ENCODE measurements around the gene ATP6V1G1. TPM values are rescaled to one million over a fixed set of nuclear protein-coding genes. Genes with fewer than 3 reads are reported as not detected.
"Not testable (repeated sequence)": the region's sequence is repeated elsewhere in the genome, so short reads cannot be mapped to it uniquely, and the experiment has no call there.

ATP6V1G1 gene
- total RNA-seq, 2 experiments from 2014 or later, result 92.4 to 94.2 TPM

DNA sequence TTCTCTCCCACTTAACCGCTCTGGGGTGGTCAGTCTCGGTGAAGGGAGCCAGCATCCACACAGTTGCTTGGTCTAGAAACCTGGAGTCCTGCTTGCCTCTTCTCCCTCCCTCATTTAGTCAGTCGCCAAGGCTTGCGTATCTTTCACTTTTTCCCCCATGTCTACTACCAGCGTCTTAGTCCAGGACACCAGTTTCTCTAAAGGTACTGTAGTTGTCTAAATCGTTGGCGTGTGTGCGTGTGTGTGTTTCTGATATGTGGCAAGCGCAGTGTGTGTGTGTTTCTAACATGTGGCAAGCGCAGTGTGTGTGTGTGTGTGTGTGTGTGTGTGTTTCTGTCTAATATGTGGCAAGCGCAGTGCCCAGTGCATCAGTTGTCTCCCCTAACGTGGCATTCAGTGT lies 641 bp downstream of the ATP6V1G1 start:
- DNase-seq, result peak; percentile 34
- peak overlapping the region; percentile 94 for H3K4me3 Mint-ChIP-seq
- ChIA-PET CTCF (interaction anchor here (1.4 to 3.7 kb wide), 7 partner anchors 10 to 201 kb away, joined by 3 to 25 read pairs (median 8); partner anchors contain the start of gene AKNA), POLR2A (interaction anchor here (0.5 to 7.7 kb wide), 33 partner anchors 8 to 1298 kb away, joined by 3 to 109 read pairs (median 4); partner anchors contain the start of genes AKNA, TMEM268, TNFSF8 and WHRN)
- H3K36me3 Mint-ChIP-seq (ENCODE audit: low read depth), result peaks cover 40% of the 10 kb centered on the region
- H3K27me3 Mint-ChIP-seq, result no peaks in the 10 kb centered on the region
- peak overlapping the region; percentile 92 for H3K27ac Mint-ChIP-seq
- peaks cover 55% of the 10 kb centered on the region for H3K4me1 Mint-ChIP-seq
- H3K9me3 Mint-ChIP-seq, result no peaks in the 10 kb centered on the region

DNA sequence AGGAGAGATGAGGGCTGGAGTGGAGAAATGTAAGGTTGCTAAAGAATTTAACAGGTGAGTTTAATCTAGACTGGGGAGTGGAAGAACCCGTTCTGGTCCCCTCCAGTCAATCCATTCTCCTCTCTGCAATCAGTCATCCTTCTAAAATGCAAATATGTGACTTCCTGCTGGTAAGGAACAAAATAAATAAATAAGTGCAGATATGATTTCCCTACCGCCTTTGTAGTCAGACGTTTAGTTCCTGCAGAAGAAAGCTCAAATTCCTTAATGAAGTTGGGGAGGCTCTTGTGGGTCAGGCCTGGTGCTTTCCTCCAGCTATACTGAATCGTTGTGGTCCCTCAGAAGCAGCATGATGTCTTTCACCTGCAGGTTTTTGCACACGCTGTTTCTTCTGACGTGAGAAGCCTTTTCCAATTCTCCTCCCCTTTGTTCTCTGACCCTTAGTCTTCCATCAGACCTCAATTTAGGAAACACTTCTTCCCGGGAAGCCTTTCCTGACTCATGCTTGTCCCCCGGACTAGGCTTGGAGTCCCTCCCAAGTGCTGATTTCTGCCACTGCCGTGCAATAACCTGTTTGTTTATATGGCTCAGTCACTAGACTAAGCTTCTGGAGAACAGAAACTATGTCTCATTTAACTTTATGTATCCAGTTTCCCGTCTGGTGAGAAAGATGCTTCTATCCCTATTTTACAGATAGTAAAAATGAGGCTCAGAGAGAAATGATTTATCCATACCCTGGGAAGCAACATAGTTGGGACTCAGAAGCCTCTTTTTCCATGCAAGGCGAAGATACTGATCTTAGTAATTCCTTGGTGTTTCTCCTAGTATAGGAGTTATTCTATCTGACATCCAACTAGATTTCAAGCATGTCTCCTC lies 1.3 kb downstream of the ATP6V1G1 start:
- Mint-ChIP-seq H3K27me3 (no peaks in the 10 kb centered on the region), H3K4me3 (peak overlapping the region; percentile 94), H3K9me3 (no peaks in the 10 kb centered on the region), H3K36me3 (ENCODE audit: low read depth) (peaks cover 47% of the 10 kb centered on the region), H3K27ac (peak overlapping the region; percentile 92), H3K4me1 (peaks cover 59% of the 10 kb centered on the region)
- CTCF ChIA-PET, result interaction anchor here (1.4 to 3.7 kb wide), 5 partner anchors 12 to 201 kb away, joined by 3 to 25 read pairs (median 8); partner anchors contain the start of gene AKNA
- POLR2A ChIA-PET, result interaction anchor here (1.0 to 7.7 kb wide), 16 partner anchors 20 to 321 kb away, joined by 3 to 109 read pairs (median 4); partner anchors contain the start of genes AKNA, TMEM268 and WHRN
- no peak for DNase-seq

DNA sequence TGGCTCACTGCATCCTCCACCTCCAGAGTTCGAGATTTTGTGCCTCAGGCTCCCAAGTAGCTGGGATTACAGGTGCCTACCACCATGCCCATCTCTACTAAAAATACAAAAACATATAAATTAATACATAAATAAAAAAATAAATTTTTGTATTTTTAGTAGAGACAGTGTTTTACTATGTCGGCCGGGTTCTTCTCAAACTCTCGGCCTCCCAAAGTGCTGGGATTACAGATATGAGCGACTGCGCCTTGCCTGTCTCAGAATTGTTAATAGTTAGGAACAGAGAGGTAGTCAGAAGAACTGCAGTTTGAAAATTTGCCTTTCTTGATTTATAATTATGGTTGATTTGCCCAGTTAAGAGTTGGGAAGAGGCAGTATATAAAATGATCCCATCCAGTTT lies 2.8 kb downstream of the ATP6V1G1 start:
- H3K36me3 Mint-ChIP-seq (ENCODE audit: low read depth), result peaks cover 58% of the 10 kb centered on the region
- ChIA-PET CTCF (interaction anchor here (3.7 kb wide), 1 partner anchor 63 kb away, joined by 25 read pairs; no protein-coding TSS in a partner anchor), POLR2A (interaction anchor here (0.9 to 7.7 kb wide), 3 partner anchors 10 to 62 kb away, joined by 3 to 109 read pairs (median 24); partner anchors contain the start of gene TMEM268)
- no peaks in the 10 kb centered on the region for H3K27me3 Mint-ChIP-seq
- no peak for DNase-seq
- no peaks in the 10 kb centered on the region for H3K9me3 Mint-ChIP-seq
- H3K4me1 Mint-ChIP-seq, result peaks cover 59% of the 10 kb centered on the region
- H3K4me3 Mint-ChIP-seq, result peak overlapping the region; percentile 23
- no peak overlapping the region for H3K27ac Mint-ChIP-seq

DNA sequence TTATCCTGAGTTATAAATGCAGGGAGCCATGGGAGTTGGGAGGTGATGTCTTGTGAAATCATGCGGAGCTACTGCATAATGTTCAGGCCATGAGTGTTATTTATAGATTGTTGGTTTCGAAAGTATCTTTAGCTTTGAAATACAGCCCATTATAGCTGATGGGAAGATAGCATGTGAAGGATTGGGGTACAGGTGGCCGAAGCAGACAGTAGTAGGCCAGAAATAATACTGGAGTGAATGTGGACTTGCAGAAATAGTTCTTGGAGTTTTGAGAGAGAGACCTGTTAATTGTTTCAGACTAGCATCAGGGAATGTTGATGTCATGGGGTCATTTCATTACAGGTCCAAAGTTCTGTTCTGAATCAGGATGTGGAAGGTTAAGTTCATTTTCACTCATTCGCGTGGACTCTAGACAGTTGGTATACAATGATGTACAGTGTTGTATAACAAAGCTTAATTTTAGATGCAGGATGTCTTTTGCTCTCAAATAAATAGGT lies 3.8 kb downstream of the ATP6V1G1 start:
- DNase-seq, result no peak
- Mint-ChIP-seq H3K4me3 (peak overlapping the region; percentile 64), H3K27ac (peak overlapping the region; percentile 92), H3K9me3 (no peaks in the 10 kb centered on the region), H3K4me1 (peaks cover 58% of the 10 kb centered on the region), H3K27me3 (no peaks in the 10 kb centered on the region), H3K36me3 (ENCODE audit: low read depth) (peaks cover 66% of the 10 kb centered on the region)
- POLR2A ChIA-PET, result interaction anchor here (0.7 to 7.7 kb wide), 11 partner anchors 12 to 338 kb away, joined by 3 to 109 read pairs (median 4); partner anchors contain the start of gene TMEM268
- CTCF ChIA-PET, result interaction anchor here (0.6 to 3.3 kb wide), 14 partner anchors 9 to 315 kb away, joined by 3 to 121 read pairs (median 8); partner anchors contain the start of gene TMEM268

DNA sequence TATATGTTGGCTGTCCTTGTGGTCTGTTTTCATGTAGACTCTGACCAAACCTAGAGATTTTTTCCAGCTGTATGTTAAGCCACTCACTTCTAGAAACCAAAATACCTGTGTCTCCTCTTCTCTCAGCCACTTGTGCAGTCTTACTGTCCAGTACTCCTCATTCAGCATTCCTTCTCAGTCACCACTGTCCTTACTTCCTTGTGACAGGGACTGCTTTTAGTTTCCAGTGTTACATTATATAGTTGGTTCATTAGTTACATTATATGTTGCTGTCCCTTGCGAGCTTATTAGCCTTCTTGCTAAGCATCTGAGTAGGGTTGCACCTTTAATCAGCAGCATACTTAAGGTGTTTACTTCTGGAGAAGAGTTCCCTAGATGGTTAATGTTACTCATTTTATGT lies 4.3 kb downstream of the ATP6V1G1 start:
- Mint-ChIP-seq H3K4me1 (peaks cover 61% of the 10 kb centered on the region), H3K27me3 (no peaks in the 10 kb centered on the region), H3K36me3 (ENCODE audit: low read depth) (peaks cover 70% of the 10 kb centered on the region), H3K4me3 (peak overlapping the region; percentile 64), H3K27ac (peak overlapping the region; percentile 92), H3K9me3 (no peaks in the 10 kb centered on the region)
- no peak for DNase-seq
- POLR2A ChIA-PET, result interaction anchor here (0.7 to 7.7 kb wide), 20 partner anchors 13 to 337 kb away, joined by 3 to 109 read pairs (median 4); partner anchors contain the start of gene TMEM268
- CTCF ChIA-PET, result interaction anchor here (0.6 to 3.3 kb wide), 29 partner anchors 9 to 315 kb away, joined by 3 to 121 read pairs (median 5); partner anchors contain the start of gene TMEM268

DNA sequence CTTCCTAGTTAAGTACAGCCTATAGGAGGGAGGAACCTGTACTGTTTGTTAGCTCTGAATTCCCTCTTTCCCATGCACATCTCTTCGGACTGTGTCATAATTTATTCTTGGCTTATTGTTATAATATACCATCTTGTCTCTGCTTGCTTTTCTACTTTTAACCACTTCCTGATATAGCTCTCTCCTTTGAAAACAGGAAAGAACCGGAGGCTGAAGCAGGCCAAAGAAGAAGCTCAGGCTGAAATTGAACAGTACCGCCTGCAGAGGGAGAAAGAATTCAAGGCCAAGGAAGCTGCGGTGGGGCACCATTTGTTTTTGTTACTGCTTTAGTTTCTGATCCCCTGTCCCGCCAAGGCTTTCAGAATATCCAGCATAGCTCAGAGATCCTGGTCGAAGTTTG lies 4.8 kb downstream of the ATP6V1G1 start:
- Mint-ChIP-seq H3K4me1 (peaks cover 57% of the 10 kb centered on the region), H3K4me3 (peak overlapping the region; percentile 64), H3K27ac (peak overlapping the region; percentile 92), H3K9me3 (no peaks in the 10 kb centered on the region), H3K27me3 (no peaks in the 10 kb centered on the region), H3K36me3 (ENCODE audit: low read depth) (peaks cover 73% of the 10 kb centered on the region)
- ChIA-PET CTCF (interaction anchor here (0.8 to 3.3 kb wide), 29 partner anchors 9 to 314 kb away, joined by 3 to 121 read pairs (median 5); partner anchors contain the start of gene TMEM268), POLR2A (interaction anchor here (0.7 to 7.7 kb wide), 20 partner anchors 10 to 337 kb away, joined by 3 to 109 read pairs (median 4); partner anchors contain the start of gene TMEM268)
- DNase-seq, result peak; percentile 75

DNA sequence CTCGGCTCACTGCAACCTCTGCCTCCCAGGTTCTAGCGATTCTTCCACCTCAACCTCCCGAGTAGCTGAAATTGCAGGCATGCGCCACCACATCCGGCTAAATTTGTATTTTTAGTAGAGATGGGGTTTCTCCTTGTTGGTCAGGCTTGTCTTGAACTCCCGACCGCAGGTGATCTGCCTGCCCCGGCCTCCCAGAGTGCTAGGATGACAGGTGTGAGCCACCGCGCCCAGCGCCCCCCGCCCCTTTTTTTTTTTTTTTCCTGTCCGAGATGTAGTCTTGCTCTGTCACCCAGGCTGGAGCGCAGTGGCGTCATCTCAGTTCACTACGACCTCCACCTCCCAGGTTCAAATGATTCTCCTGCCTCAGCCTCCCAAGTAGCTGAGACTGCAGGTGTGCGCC lies 6.6 kb downstream of the ATP6V1G1 start:
- H3K27ac Mint-ChIP-seq, result no peak overlapping the region
- CTCF ChIA-PET, result interaction anchor here (1.5 to 3.3 kb wide), 3 partner anchors 58 to 189 kb away, joined by 7 to 121 read pairs (median 31); no protein-coding TSS in a partner anchor
- no peaks in the 10 kb centered on the region for H3K27me3 Mint-ChIP-seq
- POLR2A ChIA-PET, result interaction anchor here (7.7 kb wide), 1 partner anchor 18 kb away, joined by 109 read pairs; the partner anchor contains the start of gene TMEM268
- DNase-seq, result no peak
- H3K9me3 Mint-ChIP-seq, result no peaks in the 10 kb centered on the region
- H3K4me1 Mint-ChIP-seq, result peaks cover 49% of the 10 kb centered on the region
- no peak overlapping the region for H3K4me3 Mint-ChIP-seq
- H3K36me3 Mint-ChIP-seq (ENCODE audit: low read depth), result peaks cover 75% of the 10 kb centered on the region

DNA sequence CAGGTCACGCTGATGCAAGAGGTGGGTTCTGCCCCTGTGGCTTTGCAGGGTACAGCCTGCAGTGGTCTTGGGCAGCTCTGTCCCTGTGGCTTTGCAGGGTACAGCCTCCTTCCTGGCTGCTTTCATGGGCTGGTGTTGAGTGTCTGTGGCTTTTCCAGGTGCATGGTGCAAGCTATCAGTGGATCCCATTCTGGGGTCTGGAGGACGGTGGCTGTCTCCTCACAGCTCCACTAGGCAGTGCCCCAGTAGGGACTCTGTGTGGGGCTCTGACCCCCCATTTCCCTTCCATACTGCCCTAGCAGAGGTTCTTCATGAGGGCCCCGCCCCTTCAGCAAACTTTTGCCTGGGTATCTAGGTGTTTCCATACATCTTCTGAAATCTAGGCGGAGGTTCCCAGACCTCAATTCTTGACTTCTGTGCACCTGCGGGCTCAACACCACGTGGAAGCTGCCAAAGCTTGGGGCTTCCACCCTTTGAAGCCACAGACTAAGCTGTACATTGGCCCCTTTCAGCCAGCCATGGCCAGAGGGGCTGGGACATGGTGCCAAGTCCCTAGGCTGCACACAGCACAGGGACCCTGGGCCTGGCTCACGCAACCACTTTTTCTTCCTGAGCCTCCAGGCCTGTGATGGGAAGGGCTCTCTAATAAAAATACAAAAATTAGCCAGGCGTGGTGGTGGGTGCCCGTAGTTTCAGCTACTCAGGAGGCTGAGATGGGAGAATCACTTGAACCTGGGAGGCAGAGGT lies 13.1 kb downstream of the ATP6V1G1 start:
- not testable (repeated sequence) for H3K27me3 Mint-ChIP-seq, H3K9me3 Mint-ChIP-seq, H3K27ac Mint-ChIP-seq, H3K4me3 Mint-ChIP-seq, H3K4me1 Mint-ChIP-seq, DNase-seq
- CTCF ChIA-PET, result interaction anchor here (0.6 to 1.5 kb wide), 4 partner anchors 8 to 204 kb away, joined by 3 to 5 read pairs (median 4); partner anchors contain the start of gene ATP6V1G1
- H3K36me3 Mint-ChIP-seq (ENCODE audit: low read depth), result peaks cover 69% of the 10 kb centered on the region
- POLR2A ChIA-PET, result interaction anchor here (1.3 to 2.2 kb wide), 3 partner anchors 10 to 13 kb away, joined by 3 to 7 read pairs (median 5); partner anchors contain the start of gene ATP6V1G1

DNA sequence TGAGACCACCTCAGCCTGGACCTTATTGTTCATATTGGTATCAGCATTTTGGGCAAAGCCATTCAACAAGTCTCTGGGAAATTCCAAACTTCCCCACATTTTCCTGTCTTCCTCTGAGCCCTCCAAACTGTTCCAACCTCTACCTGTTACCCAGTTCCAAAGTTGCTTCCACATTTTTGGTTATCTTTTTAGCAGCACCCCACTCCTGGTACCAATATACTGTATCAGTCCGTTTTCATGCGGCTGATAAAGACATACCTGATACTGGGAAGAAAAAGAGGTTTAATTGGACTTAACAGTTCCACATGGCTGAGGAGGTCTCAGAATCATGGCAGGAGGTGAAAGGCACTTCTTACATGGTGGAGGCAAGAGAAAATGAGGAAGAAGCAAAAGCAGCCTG lies 14.2 kb downstream of the ATP6V1G1 start:
- CTCF ChIA-PET, result interaction anchor here (1.4 to 2.3 kb wide), 3 partner anchors 9 to 52 kb away, joined by 3 to 12 read pairs (median 5); partner anchors contain the start of gene ATP6V1G1
- H3K36me3 Mint-ChIP-seq (ENCODE audit: low read depth), result peaks cover 61% of the 10 kb centered on the region

DNA sequence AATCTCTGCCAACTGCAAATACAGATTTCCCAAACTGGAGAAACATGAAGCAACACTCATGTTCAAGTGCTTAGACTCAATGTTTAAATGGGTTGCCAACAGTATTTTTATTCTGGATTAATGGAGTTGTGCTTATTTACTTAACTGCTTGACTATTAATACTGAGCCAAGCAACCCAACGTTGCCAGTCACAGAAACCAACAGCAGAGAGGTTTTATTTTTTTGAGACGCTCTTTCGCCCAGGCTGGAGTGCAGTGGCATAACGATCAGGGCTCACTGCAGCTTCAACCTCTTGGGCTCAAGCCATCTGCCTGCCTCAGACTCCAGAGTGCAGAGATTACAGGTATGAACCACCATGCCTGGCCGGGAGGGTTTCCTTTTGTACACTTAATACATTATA lies 15.1 kb downstream of the ATP6V1G1 start:
- H3K27ac Mint-ChIP-seq, result no peak overlapping the region
- no peak for DNase-seq
- ChIA-PET CTCF (interaction anchor here (2.3 kb wide), 1 partner anchor 10 kb away, joined by 12 read pairs; no protein-coding TSS in a partner anchor), POLR2A (interaction anchor here (1.0 kb wide), 1 partner anchor 10 kb away, joined by 3 read pairs; no protein-coding TSS in a partner anchor)
- H3K4me3 Mint-ChIP-seq, result no peak overlapping the region
- H3K36me3 Mint-ChIP-seq (ENCODE audit: low read depth), result peaks cover 54% of the 10 kb centered on the region
- H3K9me3 Mint-ChIP-seq, result peaks cover 8% of the 10 kb centered on the region
- H3K27me3 Mint-ChIP-seq, result no peaks in the 10 kb centered on the region
- peaks cover 2% of the 10 kb centered on the region for H3K4me1 Mint-ChIP-seq

More for the DNA sequence above, 14.2 kb downstream of the ATP6V1G1 start:
- H3K9me3 Mint-ChIP-seq, DNase-seq, H3K4me1 Mint-ChIP-seq, H3K27ac Mint-ChIP-seq, H3K27me3 Mint-ChIP-seq, H3K4me3 Mint-ChIP-seq: not testable (repeated sequence)
- POLR2A ChIA-PET, result interaction anchor here (1.7 kb wide), 1 partner anchor 11 kb away, joined by 5 read pairs; no protein-coding TSS in a partner anchor

DNA sequence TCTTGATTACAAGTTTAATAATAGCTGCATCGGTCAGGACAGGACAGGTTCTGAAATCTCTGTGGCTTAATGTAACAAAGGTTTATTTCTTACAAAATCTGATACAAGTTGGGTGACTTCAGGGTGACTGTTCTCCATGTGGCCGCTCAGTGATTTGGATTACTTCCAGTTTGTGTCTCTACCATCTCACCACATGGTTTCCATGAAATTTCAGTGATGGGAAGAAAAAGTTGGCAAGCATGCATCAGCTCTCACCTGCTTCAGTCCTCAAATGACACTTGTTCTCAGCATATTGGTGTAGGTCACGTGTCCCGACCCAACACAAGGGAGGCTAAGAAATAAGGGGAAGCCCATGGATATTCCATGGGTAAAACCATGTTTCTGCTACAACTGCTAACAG lies 15.7 kb downstream of the ATP6V1G1 start:
- POLR2A ChIA-PET, result interaction anchor here (1.0 kb wide), 1 partner anchor 11 kb away, joined by 3 read pairs; no protein-coding TSS in a partner anchor
- CTCF ChIA-PET, result interaction anchor here (2.3 kb wide), 1 partner anchor 11 kb away, joined by 12 read pairs; no protein-coding TSS in a partner anchor
- no peaks in the 10 kb centered on the region for H3K27me3 Mint-ChIP-seq
- no peak overlapping the region for H3K4me3 Mint-ChIP-seq
- H3K36me3 Mint-ChIP-seq (ENCODE audit: low read depth), result peaks cover 49% of the 10 kb centered on the region
- no peak for DNase-seq
- H3K4me1 Mint-ChIP-seq, result peaks cover 2% of the 10 kb centered on the region
- peaks cover 8% of the 10 kb centered on the region for H3K9me3 Mint-ChIP-seq
- H3K27ac Mint-ChIP-seq, result no peak overlapping the region

Data from activated CD4-positive, alpha-beta memory T cell treated with anti-CD3 and anti-CD28 coated beads, Interleukin-2, amount 10 ng/mL, durations not matched to agents 7 days and 5 days (primary cell).